Central memory CD4-positive, alpha-beta T cell (primary cell): Measurements from ENCODE around the gene CNPY4.
"Not testable (repeated sequence)": the region's sequence is repeated elsewhere in the genome, so short reads cannot be mapped to it uniquely, and the experiment has no call there.

Experiments used
- DNase-seq: peaks from one replicate; pipeline ENCODE4 v3.0.0; 2022

Gene CNPY4

DNA sequence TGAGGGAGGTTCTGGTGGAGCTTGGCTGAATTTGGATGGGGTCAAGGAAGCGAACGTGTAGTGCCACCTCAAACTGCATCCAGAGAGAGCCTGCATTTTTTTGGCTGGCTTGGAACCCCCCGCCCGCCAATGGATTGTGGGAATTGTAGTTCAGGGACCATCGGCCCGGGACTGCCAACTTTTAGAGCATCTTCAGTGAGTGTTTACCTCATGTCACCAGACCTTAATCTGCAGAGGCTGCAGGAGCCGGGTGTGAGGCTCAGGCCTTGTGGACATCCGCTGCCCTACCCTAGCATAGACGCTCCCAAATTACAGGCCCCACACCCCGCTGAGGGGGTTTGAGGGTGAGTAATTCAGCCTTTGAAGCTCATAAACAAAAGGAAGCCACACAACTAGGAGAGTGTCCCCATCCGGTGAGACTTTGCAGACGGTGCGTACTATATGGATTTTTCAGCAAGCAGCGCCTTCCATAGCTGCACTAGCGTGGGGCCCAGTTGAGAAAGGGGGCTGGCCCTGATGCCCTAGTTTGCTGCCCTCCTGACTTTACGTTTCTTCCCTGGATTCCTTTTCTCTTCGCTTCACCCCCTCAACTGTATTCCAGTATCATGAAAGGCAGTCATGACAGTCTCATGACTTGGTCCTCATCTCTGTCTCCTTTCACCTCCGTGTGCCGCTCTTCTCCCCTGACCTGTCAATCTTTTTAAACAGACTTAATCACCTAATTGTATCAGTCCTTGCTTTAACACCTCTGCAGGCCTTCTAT lies 717 bp downstream of the CNPY4 start:
- peak; percentile 76 for DNase-seq

- no peak for DNase-seq
Measured at GRCh38 chr7:100120733-100121036, 1.3 kb downstream of the CNPY4 start.

GRCh38 chr7:100122067-100122466 lies 2.6 kb downstream of the CNPY4 start:
- no peak for DNase-seq

DNA sequence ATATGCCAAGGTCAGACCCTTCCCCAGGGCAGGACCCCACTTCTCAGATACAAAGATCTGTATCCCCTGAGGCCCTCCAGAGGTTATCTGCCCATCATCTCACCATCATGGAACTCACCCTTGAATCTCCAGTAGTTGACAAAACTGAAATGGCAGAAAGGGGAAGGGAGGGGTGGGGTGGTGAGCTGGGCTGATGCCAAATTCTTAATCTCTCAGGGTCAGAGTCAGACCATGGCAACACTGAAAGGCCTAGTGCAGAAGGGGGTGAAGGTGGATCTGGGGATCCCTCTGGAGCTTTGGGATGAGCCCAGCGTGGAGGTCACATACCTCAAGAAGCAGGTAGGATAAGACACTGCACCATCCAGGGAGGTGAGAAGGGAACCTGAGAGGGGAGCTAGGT lies 3.1 kb downstream of the CNPY4 start:
- no peak for DNase-seq

DNA sequence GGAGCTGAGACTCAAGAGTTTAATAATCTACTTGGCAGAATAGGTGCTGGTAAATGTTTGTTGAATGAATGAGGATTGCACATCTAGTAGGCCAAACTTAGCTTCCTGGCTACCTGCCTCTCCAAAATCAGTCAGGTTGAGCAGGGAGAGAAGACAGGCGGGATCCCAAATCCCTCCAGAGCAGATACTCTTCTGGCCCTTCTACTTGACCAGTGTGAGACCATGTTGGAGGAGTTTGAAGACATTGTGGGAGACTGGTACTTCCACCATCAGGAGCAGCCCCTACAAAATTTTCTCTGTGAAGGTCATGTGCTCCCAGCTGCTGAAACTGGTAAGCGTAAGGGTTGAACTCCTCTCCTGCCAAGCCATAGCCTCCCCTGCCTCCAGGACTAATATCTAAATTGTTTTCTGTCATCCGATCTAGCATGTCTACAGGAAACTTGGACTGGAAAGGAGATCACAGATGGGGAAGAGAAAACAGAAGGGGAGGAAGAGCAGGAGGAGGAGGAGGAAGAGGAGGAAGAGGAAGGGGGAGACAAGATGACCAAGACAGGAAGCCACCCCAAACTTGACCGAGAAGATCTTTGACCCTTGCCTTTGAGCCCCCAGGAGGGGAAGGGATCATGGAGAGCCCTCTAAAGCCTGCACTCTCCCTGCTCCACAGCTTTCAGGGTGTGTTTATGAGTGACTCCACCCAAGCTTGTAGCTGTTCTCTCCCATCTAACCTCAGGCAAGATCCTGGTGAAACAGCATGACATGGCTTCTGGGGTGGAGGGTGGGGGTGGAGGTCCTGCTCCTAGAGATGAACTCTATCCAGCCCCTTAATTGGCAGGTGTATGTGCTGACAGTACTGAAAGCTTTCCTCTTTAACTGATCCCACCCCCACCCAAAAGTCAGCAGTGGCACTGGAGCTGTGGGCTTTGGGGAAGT lies 5.1 kb downstream of the CNPY4 start:
- DNase-seq, result no peak

DNA sequence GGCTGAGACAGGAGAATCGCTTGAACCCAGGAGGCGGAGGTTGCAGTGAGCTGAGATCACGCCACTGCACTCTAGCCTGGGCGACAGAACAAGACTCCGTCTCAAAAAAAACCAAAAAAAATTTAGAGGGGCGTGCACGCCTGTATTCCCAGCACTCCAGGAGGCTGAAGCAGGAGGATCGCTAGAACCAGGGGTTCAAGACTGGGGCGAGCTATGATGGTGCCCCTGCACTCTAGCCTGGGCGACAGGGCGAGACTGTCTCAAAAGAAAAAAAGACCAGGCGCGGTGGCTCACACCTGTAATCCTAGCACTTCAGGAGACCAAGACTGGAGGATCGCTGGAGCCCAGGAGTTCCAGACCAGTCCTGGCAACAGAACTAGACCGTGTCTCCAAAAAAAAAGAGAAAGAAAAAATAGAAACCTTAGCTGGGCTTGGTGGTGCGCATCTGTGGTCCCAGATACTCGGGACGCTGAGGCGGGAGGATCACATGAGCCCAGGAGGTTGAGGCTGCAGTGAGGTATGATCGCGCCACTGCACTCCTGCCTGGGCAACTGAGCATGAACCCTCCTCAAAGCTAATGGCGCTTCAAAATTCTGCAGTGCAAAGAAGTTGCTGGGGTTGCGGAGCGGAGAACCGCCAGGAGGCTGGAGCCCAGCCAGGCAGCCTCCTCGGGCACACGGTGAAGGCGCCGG lies 7.0 kb downstream of the CNPY4 start:
- no peak for DNase-seq

DNA sequence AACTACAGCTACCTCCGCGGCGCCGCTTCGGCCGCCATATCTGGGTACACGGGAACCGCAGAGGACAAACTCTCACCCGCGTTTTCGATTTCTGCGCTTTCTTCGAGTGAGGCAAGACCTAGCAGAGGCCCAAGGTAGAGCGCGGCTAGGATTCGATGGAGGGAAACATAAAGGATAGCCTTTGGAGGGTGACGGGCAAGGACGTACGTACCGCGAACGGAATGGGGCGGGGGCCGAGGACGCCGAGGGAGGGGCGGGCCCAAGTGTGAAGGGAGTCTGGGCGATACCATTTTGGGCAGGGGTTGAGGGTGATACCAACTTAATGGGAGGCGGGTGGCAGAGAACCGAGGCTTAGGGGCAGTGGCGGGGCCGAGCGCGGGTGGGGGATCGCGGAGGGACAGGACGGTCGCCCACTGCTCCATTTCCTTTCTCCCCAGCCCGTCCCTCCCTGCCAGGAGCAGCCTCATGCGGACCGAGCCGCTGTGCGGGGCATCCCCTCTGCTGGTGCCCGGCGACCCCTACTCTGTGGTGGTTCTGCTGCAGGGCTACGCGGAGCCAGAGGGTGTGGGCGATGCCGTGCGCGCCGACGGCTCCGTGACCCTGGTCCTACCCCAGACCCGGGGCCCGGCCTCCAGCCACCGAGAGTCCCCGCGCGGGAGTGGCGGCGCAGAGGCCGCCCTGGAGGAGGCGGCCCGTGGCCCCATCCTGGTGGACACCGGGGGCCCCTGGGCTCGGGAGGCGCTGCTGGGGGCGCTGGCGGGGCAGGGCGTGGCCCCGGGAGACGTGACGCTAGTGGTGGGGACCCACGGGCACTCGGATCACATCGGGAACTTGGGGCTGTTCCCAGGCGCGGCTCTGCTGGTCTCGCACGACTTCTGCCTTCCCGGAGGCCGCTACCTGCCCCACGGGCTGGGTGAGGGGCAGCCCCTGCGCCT lies 7.8 kb downstream of the CNPY4 start, which contains the start of gene MBLAC1:
Gene MBLAC1 (plus strand): TSS at position 37 of the 935 bp plus-strand sequence. CDS start 429 bp downstream, at position 466.
- DNase-seq, result peak; percentile 90

DNA sequence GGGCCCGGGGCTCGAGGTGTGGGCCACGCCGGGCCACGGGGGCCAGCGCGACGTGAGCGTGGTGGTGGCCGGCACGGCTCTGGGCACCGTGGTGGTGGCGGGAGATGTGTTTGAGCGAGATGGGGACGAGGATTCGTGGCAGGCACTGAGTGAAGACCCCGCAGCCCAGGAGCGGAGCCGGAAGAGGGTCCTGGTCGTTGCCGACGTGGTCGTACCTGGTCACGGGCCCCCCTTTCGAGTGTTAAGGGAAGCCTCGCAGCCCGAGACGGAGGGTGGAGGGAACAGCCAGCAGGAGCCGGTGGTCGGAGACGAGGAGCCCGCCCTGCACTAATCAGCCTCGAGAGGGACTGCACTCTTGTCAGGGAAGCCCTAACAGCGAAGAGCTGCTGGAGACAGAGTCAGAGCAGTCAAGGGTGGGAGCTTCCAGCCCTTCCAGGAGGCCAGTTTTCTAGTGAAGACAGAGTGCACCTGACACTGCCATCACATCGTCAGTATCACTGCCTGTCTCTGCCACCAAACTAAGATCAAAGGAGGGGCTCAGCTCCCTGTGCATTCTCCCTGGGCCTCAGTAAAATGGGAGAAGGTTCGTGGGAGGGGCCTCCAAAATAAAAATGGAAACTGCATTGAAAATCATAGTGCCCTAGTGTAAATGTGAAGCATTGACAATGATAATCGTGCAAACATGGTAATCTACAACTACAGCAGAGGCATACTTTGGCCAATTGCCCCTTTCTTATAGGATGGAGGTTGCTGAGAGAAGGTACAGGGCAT lies 8.6 kb downstream of the CNPY4 start:
- no peak for DNase-seq

GRCh38 chr7:100128637-100128963 lies 9.2 kb downstream of the CNPY4 start:
- no peak for DNase-seq

- not testable (repeated sequence) for DNase-seq
Measured at GRCh38 chr7:100130220-100130607, 10.8 kb downstream of the CNPY4 start.

DNA sequence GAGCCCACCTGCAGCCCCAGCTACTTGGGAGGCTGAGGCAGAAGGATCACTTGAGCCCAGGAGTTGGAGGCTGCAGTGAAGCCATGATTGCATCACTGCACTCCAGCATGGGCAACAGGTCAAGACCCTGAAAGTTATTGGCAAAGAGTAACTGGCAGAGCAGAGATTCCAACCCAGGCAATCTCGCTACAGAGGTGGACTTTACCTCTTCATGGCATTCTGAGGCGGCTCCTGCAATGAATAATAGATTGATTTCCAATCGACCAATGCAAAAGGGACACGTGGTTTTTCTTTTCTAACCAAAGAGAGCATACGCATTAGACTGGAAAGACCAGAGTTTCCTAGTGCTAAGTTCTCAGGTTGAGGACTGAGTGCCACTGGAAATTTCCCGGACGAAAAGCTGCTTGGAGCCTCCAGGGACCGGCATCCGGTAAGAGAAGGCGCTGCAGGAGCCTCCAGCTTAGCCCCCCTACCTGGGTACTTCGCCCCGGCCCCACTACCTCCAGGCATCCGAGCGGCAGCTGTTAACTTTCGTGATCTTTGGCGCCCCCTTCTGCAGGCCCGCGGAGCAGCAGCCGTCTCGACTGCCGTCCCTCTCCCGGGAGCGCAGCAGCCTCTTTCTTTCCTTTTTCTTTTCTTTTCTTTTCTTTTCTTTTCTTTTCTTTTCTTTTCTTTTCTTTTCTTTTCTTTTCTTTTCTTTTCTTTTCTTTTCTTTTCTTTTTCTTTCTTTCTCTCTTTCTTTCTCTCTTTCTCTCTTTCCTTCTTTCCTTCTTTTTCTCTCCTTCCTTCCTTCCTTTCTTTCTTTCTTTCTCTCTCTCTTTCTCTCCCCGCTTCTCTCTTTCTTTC lies 11.4 kb downstream of the CNPY4 start:
- peak; percentile 74 for DNase-seq

DNA sequence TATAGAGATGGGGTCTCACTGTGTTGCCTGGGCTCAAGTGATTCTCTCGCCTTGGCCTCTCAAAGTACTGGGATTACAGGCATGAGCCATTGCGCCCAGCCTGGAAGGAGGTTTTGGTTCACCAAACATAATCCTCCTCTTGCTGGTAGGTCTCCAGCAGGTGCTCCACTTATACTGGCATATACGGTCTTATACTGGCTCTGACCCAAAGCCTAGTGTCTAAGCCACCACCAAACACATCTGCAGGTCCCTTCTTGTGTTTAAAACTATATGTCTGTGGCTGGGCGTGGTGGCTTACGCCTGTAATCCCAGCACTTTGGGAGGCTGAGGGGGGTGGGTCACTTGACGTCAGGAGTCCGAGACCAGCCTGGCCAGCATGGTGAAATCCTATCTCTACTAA lies 12.7 kb downstream of the CNPY4 start:
- no peak for DNase-seq

DNA sequence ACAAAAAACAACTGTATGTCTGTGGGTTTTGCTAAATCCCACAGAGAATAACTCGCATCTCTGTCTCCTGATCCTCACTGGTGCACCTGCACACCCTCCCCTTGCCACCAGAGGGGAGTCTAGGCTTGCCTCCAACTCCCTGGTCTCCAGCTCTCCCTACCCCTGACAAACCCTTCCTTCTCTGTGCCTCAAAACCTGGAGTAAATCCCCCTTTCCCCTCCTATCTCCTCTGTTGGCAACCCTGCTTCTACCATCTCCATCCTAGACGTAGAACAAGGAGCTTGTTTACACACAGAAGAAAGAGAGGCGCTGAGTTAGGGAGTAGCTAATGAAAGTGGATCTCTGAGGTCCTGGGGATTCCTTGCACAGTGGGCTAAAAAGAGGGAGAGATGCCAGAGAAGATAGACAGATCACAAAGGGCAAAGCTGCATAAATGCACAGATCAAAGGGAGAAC lies 13.3 kb downstream of the CNPY4 start:
- peak; percentile 57 for DNase-seq

DNA sequence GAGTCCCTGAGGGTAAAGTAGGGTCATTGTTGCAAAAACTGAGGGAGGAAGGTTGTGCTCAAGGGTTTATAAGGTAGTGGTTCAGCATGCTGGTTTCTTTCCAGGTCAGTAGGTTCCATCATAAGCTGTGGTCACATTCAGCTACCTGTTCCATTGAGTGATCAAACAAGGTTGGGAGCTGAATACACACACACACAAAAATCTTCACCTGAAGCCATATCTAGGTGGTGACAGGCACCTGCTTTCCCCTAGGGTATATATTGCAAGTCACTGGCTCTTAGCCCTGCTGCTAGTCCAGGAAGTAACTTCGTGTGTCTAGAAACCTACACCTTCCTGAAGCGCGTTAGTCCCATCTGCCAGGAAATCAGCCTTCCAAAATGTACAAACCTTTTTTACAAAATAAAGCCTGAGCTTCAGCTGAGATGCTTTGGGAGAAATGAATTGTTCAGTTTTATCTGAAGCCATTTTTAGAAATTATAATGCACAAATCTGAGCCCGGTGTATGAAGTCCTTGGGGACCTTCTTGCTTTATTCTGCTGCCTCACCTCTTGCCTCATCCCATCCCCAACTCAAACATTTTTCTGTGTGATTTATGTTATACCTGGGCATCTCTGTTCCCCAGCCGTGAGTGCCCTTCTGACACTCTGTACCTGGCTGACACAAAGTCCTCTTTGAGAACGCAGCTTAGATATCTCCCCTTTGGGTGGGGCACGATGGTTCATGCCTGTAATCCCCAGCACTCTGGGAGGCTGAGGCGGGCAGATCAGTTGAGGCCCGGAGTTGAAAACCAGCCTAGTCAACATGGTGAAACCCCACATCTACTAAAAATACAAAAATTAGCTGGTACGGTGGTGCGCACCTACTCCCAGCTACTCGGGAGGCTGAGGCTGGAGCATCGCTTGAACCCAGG lies 18.7 kb downstream of the CNPY4 start:
- no peak for DNase-seq

- DNase-seq, result no peak
Measured at GRCh38 chr7:100141555-100141949, 22.1 kb downstream of the CNPY4 start.

- no peak for DNase-seq
Measured at GRCh38 chr7:100142461-100142860, 23.0 kb downstream of the CNPY4 start.

DNA sequence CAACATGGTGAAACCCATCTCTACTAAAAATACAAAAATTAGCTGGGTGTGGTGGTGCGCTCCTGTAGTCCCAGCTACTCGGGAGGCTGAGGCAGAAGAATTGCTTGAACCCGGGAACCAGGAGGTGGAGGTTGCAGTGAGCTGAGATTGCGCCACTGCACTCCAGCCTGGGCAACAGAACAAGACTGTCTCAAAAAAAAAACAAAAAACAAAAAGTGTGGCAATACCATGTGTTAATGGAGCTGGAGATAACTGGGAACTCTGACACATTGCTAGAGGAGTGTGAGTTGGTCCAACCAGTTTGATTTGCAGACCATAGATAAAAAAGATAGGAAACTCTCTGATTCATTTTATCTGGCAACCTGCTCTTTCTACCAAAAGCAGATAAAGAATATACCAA lies 26.9 kb downstream of the CNPY4 start:
- not testable (repeated sequence) for DNase-seq

- DNase-seq, result no peak
Measured at GRCh38 chr7:100147278-100147677, 27.8 kb downstream of the CNPY4 start.

GRCh38 chr7:100148225-100148558 lies 28.8 kb downstream of the CNPY4 start:
- DNase-seq, result no peak
